ENCODE data around the gene EMX1.

Gene EMX1

GRCh38 chr2:72924353-72925240 lies 7.3 kb downstream of the EMX1 start:
- DNase-seq (ENCODE audit: low read depth in 2 of 2) = no peak

- DNase-seq (ENCODE audit: low read depth in 2 of 2) = no peak
Measured at GRCh38 chr2:72925328-72925943, 8.1 kb downstream of the EMX1 start.

GRCh38 chr2:72926368-72926767 lies 9.0 kb downstream of the EMX1 start:
- DNase-seq (ENCODE audit: low read depth in 2 of 2) = no peak

- DNase-seq (ENCODE audit: low read depth in 2 of 2) = no peak
Measured at GRCh38 chr2:72926811-72927465, 9.6 kb downstream of the EMX1 start.

- no peak for DNase-seq (ENCODE audit: low read depth in 2 of 2)
Measured at GRCh38 chr2:72927619-72928550, 10.6 kb downstream of the EMX1 start.

- DNase-seq (ENCODE audit: low read depth in 2 of 2) = no peak
Measured at GRCh38 chr2:72929010-72929409, 11.7 kb downstream of the EMX1 start.

- no peak for DNase-seq (ENCODE audit: low read depth in 2 of 2)
Measured at GRCh38 chr2:72931280-72931910, 14.1 kb downstream of the EMX1 start.

GRCh38 chr2:72932045-72932740 lies 14.9 kb downstream of the EMX1 start:
- no peak for DNase-seq (ENCODE audit: low read depth in 2 of 2)

GRCh38 chr2:72932805-72933204 lies 15.5 kb downstream of the EMX1 start:
- DNase-seq (ENCODE audit: low read depth in 2 of 2) = no peak

GRCh38 chr2:72933207-72933606 lies 15.9 kb downstream of the EMX1 start:
- no peak for DNase-seq (ENCODE audit: low read depth in 2 of 2)

GRCh38 chr2:72933646-72934151 lies 16.4 kb downstream of the EMX1 start:
- no peak for DNase-seq (ENCODE audit: low read depth in 2 of 2)

GRCh38 chr2:72934683-72935610 lies 17.6 kb downstream of the EMX1 start:
- no peak for DNase-seq (ENCODE audit: low read depth in 2 of 2)

- no peak for DNase-seq (ENCODE audit: low read depth in 2 of 2)
Measured at GRCh38 chr2:72935611-72935957, 18.3 kb downstream of the EMX1 start.

- DNase-seq (ENCODE audit: low read depth in 2 of 2) = no peak
Measured at GRCh38 chr2:72936660-72937355, 19.5 kb downstream of the EMX1 start.

- DNase-seq (ENCODE audit: low read depth in 2 of 2) = no peak
Measured at GRCh38 chr2:72937356-72937669, 20.0 kb downstream of the EMX1 start.

GRCh38 chr2:72938455-72938854 lies 21.1 kb downstream of the EMX1 start:
- DNase-seq (ENCODE audit: low read depth in 2 of 2) = no peak

GRCh38 chr2:72940361-72940760 lies 23.0 kb downstream of the EMX1 start:
- DNase-seq (ENCODE audit: low read depth in 2 of 2) = no peak

- no peak for DNase-seq (ENCODE audit: low read depth in 2 of 2)
Measured at GRCh38 chr2:72940786-72941185, 23.5 kb downstream of the EMX1 start.

GRCh38 chr2:72942293-72942692 lies 25.0 kb downstream of the EMX1 start:
- no peak for DNase-seq (ENCODE audit: low read depth in 2 of 2)

All from activated CD8-positive, alpha-beta memory T cell treated with anti-CD3 and anti-CD28 coated beads for 4 hours (primary cell).